ENCODE results near the gene CNTN4. TPM values are rescaled to one million over a fixed set of nuclear protein-coding genes. Genes with fewer than 3 reads are reported as not detected.

Gene CNTN4
- total and polyA plus RNA-seq, 2 donors (not counting 3 experiments of a cell fraction or from before 2014, with no cell fraction given) = not detected

DNA sequence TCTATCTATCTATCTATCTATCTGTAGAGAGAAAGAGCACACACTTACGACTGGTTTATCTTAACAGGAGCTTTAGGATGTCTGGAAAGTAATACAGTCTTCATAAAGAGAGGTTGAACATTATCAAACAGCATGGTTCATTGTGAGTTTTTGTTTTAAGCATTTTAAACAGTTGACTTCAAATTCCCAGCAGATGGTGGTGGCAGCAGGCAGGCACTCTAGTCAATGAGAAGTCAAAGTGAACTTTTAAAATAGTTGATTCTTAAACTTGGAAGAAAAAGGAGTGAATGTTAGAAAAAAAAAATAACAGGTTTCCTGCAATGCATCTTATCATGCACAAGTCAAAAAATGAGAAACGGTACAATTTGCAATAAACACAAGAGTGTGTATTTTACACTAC is 578.8 kb downstream of the CNTN4 start:
- Histone ChIP-seq H3K36me3 (ENCODE audit: control insufficient read depth in 2 of 2, extremely low read depth in 1 of 2, insufficient read depth in 2 of 2, low read length in 2 of 2) (no peaks in the 10 kb centered on the region), H3K9me1 (replicated peaks; ENCODE audit: control insufficient read depth, extremely low read depth, insufficient read depth, low read length) (no peaks in the 10 kb centered on the region), H3K9ac (replicated peaks; ENCODE audit: extremely low read depth, insufficient read depth, low read length) (no peak overlapping the region), H3K4me3 (replicated peaks in 1 of 3; ENCODE audit: insufficient read depth in 1 of 3, low read depth in 1 of 3, low read length in 3 of 3) (no peak overlapping the region), H3K27me3 (ENCODE audit: control insufficient read depth in 2 of 2, insufficient read depth in 2 of 2, low read length in 2 of 2) (no peaks in the 10 kb centered on the region), H2AFZ (ENCODE audit: low read depth, low read length) (no peak overlapping the region), H3K4me1 (ENCODE audit: control insufficient read depth, extremely low read depth, insufficient read depth, low read length) (no peaks in the 10 kb centered on the region), H3K4me2 (ENCODE audit: insufficient read depth, low read length) (no peak overlapping the region), H3K79me2 (ENCODE audit: control insufficient read depth, insufficient read depth, low read length) (no peaks in the 10 kb centered on the region), H3K27ac (ENCODE audit: insufficient read depth, low read depth, low read length) (no peak overlapping the region), H3K9me3 (replicated peaks; ENCODE audit: control insufficient read depth, insufficient read depth, low read length) (no peaks in the 10 kb centered on the region), H4K20me1 (replicated peaks; ENCODE audit: control insufficient read depth, extremely low read depth, insufficient read depth, low read length) (no peaks in the 10 kb centered on the region)
- DNase-seq (ENCODE audit: low read depth, low spot score) (no peak), FAIRE-seq (no peak)
- TF ChIP-seq MYC (IDR thresholded peaks at IDR 0.05; ENCODE audit: low read depth, low read length) = no peak
- no peak for TF ChIP-seq FOS (IDR thresholded peaks at IDR 0.05; ENCODE audit: borderline replicate concordance, insufficient read depth, low read length)
- no peak for TF ChIP-seq EZH2 (IDR thresholded peaks at IDR 0.05; ENCODE audit: borderline replicate concordance, low read depth, low read length, severe bottlenecking)
- TF ChIP-seq, protein P1, sequence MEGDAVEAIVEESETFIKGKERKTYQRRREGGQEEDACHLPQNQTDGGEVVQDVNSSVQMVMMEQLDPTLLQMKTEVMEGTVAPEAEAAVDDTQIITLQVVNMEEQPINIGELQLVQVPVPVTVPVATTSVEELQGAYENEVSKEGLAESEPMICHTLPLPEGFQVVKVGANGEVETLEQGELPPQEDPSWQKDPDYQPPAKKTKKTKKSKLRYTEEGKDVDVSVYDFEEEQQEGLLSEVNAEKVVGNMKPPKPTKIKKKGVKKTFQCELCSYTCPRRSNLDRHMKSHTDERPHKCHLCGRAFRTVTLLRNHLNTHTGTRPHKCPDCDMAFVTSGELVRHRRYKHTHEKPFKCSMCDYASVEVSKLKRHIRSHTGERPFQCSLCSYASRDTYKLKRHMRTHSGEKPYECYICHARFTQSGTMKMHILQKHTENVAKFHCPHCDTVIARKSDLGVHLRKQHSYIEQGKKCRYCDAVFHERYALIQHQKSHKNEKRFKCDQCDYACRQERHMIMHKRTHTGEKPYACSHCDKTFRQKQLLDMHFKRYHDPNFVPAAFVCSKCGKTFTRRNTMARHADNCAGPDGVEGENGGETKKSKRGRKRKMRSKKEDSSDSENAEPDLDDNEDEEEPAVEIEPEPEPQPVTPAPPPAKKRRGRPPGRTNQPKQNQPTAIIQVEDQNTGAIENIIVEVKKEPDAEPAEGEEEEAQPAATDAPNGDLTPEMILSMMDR (IDR thresholded peaks at IDR 0.05; ENCODE audit: extremely low read depth in 1 of 2, insufficient read depth in 1 of 2, low read depth in 1 of 2, low read length in 2 of 2) = no peak
- TF ChIP-seq, protein P2, sequence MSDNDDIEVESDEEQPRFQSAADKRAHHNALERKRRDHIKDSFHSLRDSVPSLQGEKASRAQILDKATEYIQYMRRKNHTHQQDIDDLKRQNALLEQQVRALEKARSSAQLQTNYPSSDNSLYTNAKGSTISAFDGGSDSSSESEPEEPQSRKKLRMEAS (IDR thresholded peaks at IDR 0.05; ENCODE audit: insufficient read depth, insufficient read length) = no peak
- no peak for TF ChIP-seq POLR2AphosphoS5 (IDR thresholded peaks at IDR 0.05; ENCODE audit: insufficient read depth, low read depth, low read length)
- TF ChIP-seq JUN (IDR thresholded peaks at IDR 0.05; ENCODE audit: borderline replicate concordance, insufficient read depth, insufficient read length, low read depth) = no peak
- TF ChIP-seq POLR2A (IDR thresholded peaks at IDR 0.05; ENCODE audit: low read depth, low read length) = no peak
- no peak for TF ChIP-seq GATA2 (IDR thresholded peaks at IDR 0.05; ENCODE audit: insufficient read depth, insufficient read length, low read depth, low read length)
- POLR2A ChIA-PET = no interaction called here
- intact Hi-C loops (cut with micrococcal nuclease) (no loop called here), dilution Hi-C loops (cut with MboI; ENCODE audit: extremely low pct_ligation_motif_present, low sequenced_read_pairs) (no loop called here)
- BruUV-seq (replicated peaks) = no TSS peak
- CTCF ChIA-PET = no interaction called here

Data from endothelial cell of umbilical vein (primary cell).